GM21381 (cell line): ENCODE measurements around the gene HNRNPM.
"Not testable (repeated sequence)": the region's sequence is repeated elsewhere in the genome, so short reads cannot be mapped to it uniquely, and the experiment has no call there.

Experiments used
- ATAC-seq: cut with Tn5 transposase; IDR thresholded peaks from one replicate; pipeline ENCODE4 v1.9.1; 2021; ENCODE audit warnings: mild to moderate bottlenecking, moderate library complexity; ENCODE audit not compliant: unreplicated experiment

Gene HNRNPM

GRCh38 chr19:8511573-8512101, 66.9 kb downstream of the HNRNPM start:
- ATAC-seq = no peak

GRCh38 chr19:8512115-8512967, 67.6 kb downstream of the HNRNPM start:
- no peak for ATAC-seq

- no peak for ATAC-seq
Observed at GRCh38 chr19:8513036-8513686, 68.4 kb downstream of the HNRNPM start.

- peak; percentile 83 for ATAC-seq
Observed at GRCh38 chr19:8513687-8514504, 69.1 kb downstream of the HNRNPM start, which contains the start of gene ZNF414. ZNF414 (minus strand) TSS chr19:8514167; CDS start chr19:8514046, 121 bp downstream.

GRCh38 chr19:8514505-8515009, 69.8 kb downstream of the HNRNPM start:
- ATAC-seq = not testable (repeated sequence)

- no peak for ATAC-seq
Observed at GRCh38 chr19:8515317-8515716, 70.5 kb downstream of the HNRNPM start.

GRCh38 chr19:8517551-8518442, 73.0 kb downstream of the HNRNPM start:
- ATAC-seq = no peak

GRCh38 chr19:8518536-8518935, 73.8 kb downstream of the HNRNPM start:
- no peak for ATAC-seq

- no peak for ATAC-seq
Observed at GRCh38 chr19:8519388-8519787, 74.6 kb downstream of the HNRNPM start.

GRCh38 chr19:8525401-8525684, 80.6 kb downstream of the HNRNPM start:
- no peak for ATAC-seq

GRCh38 chr19:8526345-8527091, 81.7 kb downstream of the HNRNPM start:
- no peak for ATAC-seq

- no peak for ATAC-seq
Observed at GRCh38 chr19:8528500-8528899, 83.7 kb downstream of the HNRNPM start.

- ATAC-seq = no peak
Observed at GRCh38 chr19:8529369-8530006, 84.7 kb downstream of the HNRNPM start.

- ATAC-seq = no peak
Observed at GRCh38 chr19:8530061-8530679, 85.4 kb downstream of the HNRNPM start.

- ATAC-seq = no peak
Observed at GRCh38 chr19:8531470-8531869, 86.7 kb downstream of the HNRNPM start.

GRCh38 chr19:8532225-8532624, 87.5 kb downstream of the HNRNPM start:
- ATAC-seq = no peak

GRCh38 chr19:8536282-8536681, 91.5 kb downstream of the HNRNPM start:
- no peak for ATAC-seq

GRCh38 chr19:8537099-8537498, 92.3 kb downstream of the HNRNPM start:
- ATAC-seq = no peak
